HG02840 (cell line): Measurements from ENCODE around the gene HTR3D.
"Not testable (repeated sequence)": the region's sequence is repeated elsewhere in the genome, so short reads cannot be mapped to it uniquely, and the experiment has no call there.

ENCODE experiments used
- ATAC-seq: cut with Tn5 transposase; IDR thresholded peaks from one replicate; pipeline ENCODE4 v1.9.1; 2021; ENCODE audit warnings: mild to moderate bottlenecking, moderate library complexity, moderate number of reproducible peaks; ENCODE audit not compliant: unreplicated experiment, low FRiP score

HTR3D gene

GRCh38 chr3:184015381-184016019 is 16.0 kb upstream of the HTR3D start:
- no peak for ATAC-seq

- no peak for ATAC-seq
Observed at GRCh38 chr3:184016169-184016570, 15.4 kb upstream of the HTR3D start.

- peak; percentile 64 for ATAC-seq
Observed at GRCh38 chr3:184016811-184017671, 14.5 kb upstream of the HTR3D start.

GRCh38 chr3:184017672-184018423 is 13.7 kb upstream of the HTR3D start, which contains the start of gene ABCC5:
Gene ABCC5, minus strand, starts transcription at chr3:184017884. Its CDS starts 3,492 bp downstream, at chr3:184014392.
- peak; percentile 96 for ATAC-seq

GRCh38 chr3:184018424-184018973 is 13.0 kb upstream of the HTR3D start:
- no peak for ATAC-seq

GRCh38 chr3:184022323-184022722 is 9.2 kb upstream of the HTR3D start:
- no peak for ATAC-seq

GRCh38 chr3:184025256-184025655 is 6.3 kb upstream of the HTR3D start:
- not testable (repeated sequence) for ATAC-seq

GRCh38 chr3:184028275-184028890 is 3.2 kb upstream of the HTR3D start:
- not testable (repeated sequence) for ATAC-seq

GRCh38 chr3:184029443-184029842 is 2.1 kb upstream of the HTR3D start:
- ATAC-seq = no peak

- ATAC-seq = no peak
Observed at GRCh38 chr3:184030536-184030935, 1.0 kb upstream of the HTR3D start.

GRCh38 chr3:184037816-184038215 is 6.3 kb downstream of the HTR3D start:
- ATAC-seq = no peak

GRCh38 chr3:184038307-184038706 is 6.8 kb downstream of the HTR3D start:
- ATAC-seq = not testable (repeated sequence)

GRCh38 chr3:184039414-184039813 is 7.9 kb downstream of the HTR3D start:
- no peak for ATAC-seq

GRCh38 chr3:184040010-184040409 is 8.5 kb downstream of the HTR3D start:
- no peak for ATAC-seq

GRCh38 chr3:184042617-184043016 is 11.1 kb downstream of the HTR3D start:
- ATAC-seq = no peak

- no peak for ATAC-seq
Observed at GRCh38 chr3:184045995-184046394, 14.5 kb downstream of the HTR3D start.

GRCh38 chr3:184050217-184050847 is 18.8 kb downstream of the HTR3D start:
- ATAC-seq = no peak

- no peak for ATAC-seq
Observed at GRCh38 chr3:184052767-184053166, 21.2 kb downstream of the HTR3D start, which contains the start of gene HTR3C. Gene HTR3C, plus strand, starts transcription at chr3:184053047. Its CDS starts 34 bp downstream, at chr3:184053081.

- no peak for ATAC-seq
Observed at GRCh38 chr3:184058029-184058428, 26.5 kb downstream of the HTR3D start.

- ATAC-seq = no peak
Observed at GRCh38 chr3:184059424-184059823, 27.9 kb downstream of the HTR3D start.
